OCI-M1 (cell line): ENCODE data around the gene ESPNL.
A peak's percentile ranks its signal among the peaks of the same experiment; 100 is the strongest.
"Not testable (repeated sequence)": the region's sequence is repeated elsewhere in the genome, so short reads cannot be mapped to it uniquely, and the experiment has no call there.

ENCODE experiments used
- DNase-seq: peaks from one replicate; lab custom pipeline; 2025; lab: John Stamatoyannopoulos, UW

ESPNL gene, protein sequence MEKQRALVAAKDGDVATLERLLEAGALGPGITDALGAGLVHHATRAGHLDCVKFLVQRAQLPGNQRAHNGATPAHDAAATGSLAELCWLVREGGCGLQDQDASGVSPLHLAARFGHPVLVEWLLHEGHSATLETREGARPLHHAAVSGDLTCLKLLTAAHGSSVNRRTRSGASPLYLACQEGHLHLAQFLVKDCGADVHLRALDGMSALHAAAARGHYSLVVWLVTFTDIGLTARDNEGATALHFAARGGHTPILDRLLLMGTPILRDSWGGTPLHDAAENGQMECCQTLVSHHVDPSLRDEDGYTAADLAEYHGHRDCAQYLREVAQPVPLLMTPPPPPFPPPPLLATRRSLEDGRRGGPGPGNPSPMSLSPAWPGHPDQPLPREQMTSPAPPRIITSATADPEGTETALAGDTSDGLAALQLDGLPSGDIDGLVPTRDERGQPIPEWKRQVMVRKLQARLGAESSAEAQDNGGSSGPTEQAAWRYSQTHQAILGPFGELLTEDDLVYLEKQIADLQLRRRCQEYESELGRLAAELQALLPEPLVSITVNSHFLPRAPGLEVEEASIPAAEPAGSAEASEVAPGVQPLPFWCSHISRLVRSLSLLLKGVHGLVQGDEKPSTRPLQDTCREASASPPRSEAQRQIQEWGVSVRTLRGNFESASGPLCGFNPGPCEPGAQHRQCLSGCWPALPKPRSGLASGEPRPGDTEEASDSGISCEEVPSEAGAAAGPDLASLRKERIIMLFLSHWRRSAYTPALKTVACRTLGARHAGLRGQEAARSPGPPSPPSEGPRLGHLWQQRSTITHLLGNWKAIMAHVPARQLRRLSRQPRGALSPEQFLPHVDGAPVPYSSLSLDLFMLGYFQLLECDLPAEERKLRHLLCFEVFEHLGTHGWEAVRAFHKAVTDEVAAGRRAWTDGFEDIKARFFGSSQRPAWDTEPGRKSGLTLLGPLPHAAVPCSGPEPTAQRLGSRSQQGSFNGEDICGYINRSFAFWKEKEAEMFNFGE

DNA sequence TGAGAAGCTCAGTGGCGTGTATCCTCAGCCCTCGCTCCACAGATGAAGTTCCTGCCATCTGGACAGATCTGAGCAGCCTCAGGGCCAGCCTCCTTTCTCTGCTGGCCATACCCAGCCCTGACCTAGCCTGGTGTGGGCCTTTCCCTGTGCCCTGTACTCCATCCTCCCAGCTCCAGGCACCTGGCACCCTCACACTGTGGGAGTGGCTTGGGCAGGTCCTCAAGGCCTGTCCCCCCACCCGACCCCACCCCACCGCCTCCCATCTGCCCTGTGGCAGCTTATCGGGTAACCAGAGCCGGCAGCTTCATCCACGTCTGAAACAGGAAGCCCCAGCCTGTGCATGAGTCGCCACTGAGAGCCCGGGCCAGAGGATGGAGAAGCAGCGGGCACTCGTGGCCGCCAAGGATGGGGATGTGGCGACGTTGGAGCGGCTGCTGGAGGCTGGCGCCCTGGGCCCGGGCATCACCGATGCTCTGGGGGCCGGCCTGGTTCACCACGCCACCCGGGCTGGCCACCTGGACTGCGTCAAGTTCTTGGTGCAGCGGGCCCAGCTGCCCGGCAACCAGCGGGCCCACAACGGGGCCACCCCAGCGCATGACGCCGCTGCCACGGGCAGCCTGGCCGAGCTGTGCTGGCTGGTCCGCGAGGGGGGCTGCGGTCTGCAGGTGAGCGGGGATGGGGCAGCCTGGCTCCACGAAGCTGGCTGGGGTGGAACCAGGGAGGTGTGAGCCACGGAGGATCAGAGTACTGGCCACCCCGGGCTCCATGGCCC is at the start of gene ESPNL:
TSS of gene ESPNL (plus strand) at position 292 of the 772 bp plus-strand sequence. CDS start at position 372, 80 bp downstream.
- no peak for DNase-seq

DNA sequence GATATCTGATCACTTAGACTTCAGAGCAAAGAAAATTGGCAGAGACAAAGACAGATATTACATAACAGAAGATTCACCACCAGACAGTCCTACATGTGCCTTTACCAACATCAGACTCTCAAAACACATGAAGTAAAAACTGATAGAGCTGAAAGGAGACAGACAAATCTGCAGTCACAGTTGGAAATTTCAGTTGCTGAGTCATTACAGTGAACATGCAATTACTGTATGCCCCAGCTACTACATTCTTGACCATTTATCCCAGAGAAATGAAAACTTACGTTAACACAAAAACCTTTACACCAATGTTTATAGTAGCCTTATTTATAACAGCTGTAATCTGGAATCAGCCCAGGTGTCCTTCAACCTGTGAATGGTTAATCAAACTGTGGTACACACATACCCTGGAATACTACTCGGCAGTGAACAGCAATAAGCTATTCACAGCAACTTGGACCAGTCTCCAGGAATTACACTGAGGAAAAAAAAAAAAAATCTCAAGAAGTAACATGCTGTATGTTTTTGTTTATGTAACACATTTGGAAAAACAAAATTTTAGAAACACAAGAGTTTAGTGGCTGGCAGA is 46.9 kb upstream of the ESPNL start:
- peak; percentile 47 for DNase-seq

DNA sequence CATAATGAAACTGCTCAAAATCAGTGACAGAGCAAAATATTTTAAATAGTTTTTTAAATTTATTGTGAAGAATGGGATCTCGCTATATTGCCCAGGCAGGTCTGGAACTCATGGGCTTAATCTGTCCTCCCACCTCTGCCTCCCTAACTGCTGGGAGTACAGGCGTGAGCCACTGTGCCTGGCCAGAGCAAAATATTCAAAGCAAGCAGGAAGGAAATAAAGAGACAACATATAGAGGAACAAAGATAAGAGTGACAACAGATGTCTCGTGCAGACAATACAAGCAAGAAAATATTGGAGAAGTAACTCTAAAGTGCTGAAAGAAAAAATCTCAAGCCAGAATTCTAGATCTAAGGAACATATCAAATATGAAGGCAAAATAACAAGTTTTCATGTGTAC is 44.3 kb upstream of the ESPNL start:
- DNase-seq: peak; percentile 13

DNA sequence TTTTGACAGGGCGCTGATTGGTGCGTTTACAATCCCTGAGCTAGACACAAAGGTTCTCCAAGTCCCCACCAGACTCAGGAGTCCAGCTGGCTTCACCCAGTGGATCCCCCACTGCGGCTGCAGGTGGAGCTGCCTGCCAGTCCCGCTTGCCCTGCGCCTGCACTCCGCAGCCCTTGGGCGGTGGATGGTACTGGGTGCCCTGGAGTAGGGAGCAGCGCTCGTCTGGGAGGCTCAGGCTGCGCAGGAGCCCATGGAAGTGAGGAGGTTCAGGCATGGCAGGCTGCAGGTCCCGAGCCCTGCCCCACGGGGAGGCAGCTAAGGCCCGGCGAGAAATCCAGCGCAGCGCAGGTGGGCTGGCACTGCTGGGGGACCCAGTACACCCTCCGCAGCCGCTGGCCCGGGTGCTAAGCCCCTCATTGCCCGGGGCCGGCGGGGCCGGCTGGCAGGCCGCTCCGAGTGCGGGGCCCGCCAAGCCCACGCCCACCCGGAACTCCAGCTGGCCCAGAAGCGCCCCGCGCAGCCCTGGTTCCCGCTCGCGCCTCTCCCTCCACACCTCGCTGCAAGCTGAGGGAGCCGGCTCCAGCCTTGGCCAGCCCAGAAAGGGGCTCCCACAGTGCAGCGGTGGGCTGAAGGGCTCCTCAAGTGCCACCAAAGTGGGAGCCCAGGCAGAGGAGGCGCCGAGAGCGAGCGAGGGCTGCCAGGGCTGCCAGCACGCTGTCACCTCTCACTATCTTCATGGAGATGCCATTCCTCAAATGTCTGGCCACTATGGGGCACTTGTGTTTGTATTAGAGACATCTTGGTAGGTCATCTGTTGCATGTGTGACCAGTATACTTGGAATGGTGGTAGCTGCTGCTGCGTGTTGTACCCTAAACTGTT is 42.2 kb upstream of the ESPNL start:
- DNase-seq: not testable (repeated sequence)

DNA sequence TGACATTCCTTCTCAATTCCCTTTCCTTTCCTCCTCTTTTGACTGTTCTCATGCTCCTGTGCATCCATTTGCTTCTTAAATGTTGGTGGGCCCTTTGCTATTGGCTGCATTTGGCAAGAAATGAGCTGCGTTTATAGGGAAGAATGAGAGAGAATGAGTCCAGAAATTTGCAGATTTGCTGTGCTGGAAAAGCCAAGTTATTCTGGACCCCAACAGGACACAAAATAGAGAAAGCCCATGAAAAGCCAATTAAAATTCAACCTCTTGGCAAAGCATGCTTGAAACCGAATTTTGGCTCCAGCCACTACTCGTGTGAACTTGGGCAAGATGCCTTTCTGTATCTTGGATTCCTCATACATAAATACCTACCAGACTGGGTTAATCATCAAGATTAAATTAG is 40.6 kb upstream of the ESPNL start:
- DNase-seq: no peak

DNA sequence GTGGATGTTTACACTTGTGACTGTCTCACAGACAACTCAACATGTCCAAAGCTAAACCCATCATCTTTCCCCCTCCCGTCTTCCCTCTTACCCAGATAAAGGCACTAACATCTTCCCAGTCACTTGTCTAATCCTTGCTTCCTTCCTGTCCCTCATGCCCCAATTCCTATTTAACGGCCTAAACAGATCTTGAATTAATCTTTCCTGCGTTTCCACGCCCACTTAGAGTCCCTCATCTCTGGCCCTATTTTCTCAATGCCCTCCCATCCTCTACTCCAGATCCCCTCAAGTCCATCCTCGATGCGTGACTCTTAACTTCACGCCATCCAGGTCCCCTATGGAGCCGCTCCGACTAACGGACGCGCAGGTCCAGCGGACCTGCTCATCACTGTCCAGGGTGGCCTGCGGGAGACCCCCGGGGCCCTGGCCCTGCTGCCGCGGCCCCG is 40.0 kb upstream of the ESPNL start:
- peak; percentile 67 for DNase-seq

DNA sequence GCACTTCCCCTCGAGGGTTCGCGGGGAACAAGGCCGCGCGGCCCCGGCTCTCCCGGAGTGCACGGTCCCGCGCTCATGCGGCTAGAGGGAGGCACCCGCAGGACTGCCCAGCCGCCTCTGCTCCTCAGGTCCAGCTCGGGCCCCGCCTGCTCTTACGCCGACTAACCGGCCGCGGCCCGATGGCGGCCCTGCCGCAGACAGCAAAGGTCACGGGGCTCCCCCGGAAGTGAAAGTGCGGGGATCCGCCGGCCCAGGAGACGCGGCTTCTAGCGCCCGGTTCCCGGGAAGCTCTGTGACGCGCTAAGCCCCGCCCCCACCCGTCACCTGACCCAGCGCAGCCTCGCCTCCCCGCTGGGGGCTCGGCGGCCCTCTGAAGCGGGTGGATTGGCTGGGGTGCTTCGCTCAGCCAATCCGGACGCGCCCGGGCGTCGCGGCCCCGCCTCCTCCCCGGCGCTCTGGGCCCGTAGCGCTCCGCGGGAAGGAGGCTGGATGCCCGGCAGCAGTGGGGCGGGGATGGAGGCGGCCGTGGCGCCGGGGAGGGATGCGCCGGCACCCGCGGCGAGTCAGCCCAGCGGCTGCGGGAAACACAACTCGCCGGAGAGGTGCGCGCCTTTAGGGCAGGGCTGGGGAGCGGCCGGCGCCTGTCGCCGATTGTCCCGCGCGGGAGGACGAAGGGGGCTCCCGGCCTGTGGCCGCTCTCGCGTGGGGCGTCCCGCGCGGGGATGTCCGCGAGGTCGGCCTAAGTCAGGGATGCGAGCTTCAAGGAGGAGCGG is 39.4 kb upstream of the ESPNL start, which contains the start of gene SCLY:
TSS of gene SCLY (plus strand) at position 460 of the 773 bp plus-strand sequence. CDS start at position 514, 54 bp downstream.
- peak; percentile 98 for DNase-seq

DNA sequence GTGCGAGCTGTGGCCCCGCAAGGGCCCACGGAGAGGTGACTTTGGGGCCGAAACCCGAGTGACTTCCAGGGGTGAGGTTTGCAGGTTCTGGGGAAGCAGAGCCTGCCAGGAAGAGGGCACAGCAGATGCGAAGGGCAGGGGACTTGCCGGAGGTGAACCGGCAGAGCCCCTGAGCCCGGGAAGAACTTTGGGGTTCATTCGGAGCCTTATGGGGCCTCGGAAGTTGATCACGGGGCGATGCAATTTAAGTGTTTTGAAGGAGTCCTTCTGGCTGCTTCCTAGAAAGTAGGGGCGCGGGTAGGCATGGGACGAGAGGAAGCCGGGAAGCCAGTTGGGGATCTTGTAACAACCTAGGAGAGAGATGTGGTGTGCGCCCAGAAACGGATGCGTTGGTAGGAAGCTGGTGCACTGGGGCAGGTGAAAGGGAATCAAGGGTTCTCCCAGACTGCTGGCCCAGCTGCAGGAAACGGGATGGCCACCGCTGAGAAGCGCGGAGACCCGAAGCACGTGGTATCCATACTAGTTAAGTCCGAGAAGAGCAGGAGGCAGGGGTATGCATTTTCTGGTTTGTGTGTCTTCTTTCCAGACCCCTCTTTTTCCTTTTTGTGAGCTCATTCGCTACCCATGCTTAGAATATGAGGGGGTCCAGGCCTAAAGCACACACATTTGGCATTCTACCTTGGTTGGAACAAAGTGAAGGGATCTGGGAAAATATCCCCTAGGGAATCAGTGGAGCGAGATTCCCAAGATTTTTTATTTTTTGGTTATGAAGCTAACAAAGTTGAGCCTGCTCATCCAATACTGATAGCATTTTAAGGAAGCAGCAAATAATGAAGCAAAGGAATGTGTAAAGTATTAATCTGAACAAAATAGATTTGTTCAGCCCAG is 38.6 kb upstream of the ESPNL start:
- peak; percentile 53 for DNase-seq

DNA sequence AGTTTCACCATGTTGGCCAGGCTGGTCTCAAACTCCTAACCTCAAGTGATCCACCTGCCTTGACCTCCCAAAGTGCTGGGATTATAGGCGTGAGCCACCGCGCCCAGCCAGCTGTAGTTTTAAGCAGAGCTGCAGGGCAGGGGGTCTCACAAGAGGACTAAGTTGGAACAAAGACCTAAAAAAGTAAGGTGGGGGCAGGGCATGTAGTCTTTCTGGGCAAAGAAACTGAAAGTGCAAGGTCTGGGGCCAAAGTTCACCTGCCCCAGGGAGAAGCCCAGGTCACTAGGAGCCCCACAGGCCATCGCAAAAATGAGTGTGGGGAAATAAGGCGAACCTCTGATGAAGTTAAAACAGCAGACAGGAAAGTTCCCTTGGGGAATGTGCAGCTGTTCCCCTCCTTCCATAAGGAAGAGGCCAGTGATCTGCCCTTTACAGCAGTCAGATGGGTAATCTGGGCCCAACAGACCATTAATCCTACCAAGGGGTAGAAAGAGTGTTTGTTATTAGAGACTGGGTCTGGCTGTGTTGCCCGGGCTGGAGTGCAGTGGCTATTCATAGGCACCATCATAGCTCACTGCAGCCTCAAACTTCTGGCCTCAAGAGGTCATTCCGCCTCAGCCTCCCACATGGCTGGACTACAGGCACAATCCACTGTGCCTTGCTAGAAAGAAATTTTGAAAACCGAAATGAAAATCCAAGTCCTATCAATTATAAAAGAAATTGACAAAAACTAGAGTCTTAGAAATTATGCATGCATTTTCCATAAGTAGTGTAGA is 36.5 kb upstream of the ESPNL start:
- no peak for DNase-seq

DNA sequence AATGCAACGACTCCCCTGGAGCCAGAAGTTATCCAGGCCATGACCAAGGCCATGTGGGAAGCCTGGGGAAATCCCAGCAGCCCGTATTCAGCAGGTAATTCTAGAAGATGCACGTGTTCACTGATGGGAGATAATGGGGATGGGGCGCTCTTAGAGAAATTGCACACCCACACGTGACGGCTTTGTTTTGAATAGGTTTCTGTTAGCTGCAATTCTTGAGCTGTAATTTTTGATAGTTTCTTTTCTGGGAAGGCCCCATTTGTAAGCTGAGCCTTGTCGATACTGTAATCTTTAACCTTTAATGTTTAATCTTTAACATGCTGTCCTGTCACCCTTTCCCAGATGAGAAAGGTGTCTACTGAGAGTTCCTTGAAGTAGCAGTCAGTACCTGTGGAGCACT is 35.8 kb upstream of the ESPNL start:
- no peak for DNase-seq

DNA sequence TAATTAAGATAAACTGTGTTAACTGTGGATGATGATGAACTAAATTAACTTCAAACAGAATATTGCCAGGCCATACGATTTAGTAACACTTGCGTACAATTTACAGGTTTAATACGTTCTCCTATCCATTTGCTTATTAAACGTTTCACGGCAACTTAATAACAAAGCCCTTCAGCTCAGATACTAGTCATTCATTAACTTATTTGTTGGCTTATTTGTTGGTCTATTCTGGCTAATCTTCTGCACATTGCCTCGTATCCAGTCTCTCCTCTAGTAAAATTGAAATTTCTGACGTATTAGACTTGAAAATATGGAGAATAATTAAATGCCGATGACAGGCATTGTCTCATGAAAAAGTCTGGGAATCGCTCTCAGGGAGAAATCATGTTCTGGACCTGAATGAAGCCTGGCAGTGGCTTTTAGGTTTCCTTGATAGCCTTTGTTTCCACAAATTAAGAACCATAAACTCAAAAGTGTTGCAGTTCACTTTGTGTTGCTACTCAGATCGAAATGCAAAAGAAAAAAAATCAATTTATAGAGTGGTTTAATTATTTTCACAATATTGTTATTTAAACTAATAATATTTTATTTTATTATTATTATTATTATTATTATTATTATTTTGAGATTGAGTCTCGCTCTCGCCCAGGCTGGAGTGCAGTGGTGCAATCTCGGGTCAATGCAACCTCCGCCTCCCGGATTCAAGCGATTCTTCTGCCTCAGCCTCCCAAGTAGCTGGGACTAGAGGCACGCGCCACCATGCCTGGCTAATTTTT is 34.9 kb upstream of the ESPNL start:
- DNase-seq: no peak

DNA sequence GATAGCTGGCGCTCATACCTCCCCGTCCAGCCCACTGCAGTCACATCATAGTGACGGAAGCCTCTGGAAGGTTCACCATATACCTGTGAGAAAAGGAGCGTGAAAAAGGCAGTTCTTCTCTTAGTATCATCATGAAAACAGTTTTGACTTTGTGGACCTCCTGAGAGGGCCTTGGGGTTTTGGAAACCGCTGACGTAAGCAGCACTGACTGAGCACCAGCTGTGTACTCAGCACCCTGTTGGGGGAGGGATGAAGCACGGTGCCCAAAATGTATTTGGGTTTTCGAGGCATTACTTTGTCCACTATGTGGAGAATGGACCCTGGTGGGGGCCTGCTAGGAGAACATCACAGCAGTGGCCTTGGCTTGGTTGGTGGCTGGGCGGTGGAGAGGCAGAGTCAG is 33.9 kb upstream of the ESPNL start:
- DNase-seq: no peak

DNA sequence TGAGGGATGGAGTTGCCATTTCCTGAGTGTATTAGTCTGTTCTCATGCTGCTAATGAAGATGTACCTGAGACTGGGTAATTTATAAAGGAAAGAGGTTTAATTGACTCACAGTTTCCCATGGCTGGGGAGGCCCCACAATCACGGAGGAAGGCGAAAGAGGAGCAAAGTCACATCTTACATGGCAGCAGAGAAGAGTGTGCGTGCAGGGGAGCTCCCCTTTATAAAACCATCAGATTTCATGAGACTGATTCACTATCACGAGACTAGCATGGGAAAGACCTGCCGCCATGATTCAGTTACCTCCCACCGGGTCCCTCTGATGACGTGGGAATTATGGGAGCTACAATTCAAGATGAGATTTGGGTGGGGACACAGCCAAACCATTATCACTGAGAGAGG is 33.4 kb upstream of the ESPNL start:
- DNase-seq: not testable (repeated sequence)

DNA sequence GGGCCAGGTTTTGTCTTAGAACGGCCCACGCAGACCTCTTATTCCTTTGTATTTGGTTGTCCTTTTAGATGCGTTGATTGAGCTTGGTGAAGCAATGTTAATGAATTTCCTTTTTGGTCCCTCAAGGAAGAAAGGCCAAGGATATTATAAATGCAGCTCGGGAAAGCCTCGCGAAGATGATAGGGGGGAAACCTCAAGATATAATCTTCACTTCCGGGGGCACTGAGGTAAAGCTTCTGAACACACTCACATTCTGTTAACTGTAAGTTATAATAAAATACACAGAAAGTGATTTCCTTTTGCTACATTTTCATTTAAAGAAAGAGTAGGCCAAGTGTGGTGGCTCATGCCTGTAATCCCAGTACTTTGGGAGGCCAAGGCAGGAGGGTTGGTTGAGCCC is 32.2 kb upstream of the ESPNL start:
- DNase-seq: no peak

DNA sequence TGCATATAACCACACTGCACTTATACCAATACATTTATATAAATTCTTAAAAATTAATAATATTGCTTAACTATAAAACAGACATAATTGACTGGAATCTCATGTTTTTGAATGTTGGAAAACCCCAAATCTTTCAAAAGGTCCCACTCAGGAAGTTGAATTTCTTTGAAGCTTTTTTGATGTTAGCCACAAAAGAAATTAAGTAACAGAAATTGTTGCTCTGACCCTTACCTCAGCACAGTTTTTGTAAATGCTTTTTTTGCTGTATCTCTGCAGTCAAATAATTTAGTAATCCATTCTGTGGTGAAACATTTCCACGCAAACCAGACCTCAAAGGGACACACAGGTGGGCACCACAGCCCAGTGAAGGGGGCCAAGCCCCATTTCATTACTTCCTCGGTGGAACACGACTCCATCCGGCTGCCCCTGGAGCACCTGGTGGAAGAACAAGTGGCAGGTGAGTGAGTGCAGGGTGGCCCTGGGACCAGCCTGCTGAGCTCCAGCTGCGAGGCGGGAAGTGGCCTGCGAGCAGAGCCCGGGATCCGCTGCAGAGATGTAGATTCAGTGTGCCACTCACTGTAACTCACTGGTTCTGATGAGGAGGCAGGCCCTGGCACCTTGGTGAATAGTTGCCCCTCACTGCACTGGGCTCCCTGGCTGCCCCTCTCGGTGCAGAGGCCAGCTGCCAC is 31.0 kb upstream of the ESPNL start:
- no peak for DNase-seq

DNA sequence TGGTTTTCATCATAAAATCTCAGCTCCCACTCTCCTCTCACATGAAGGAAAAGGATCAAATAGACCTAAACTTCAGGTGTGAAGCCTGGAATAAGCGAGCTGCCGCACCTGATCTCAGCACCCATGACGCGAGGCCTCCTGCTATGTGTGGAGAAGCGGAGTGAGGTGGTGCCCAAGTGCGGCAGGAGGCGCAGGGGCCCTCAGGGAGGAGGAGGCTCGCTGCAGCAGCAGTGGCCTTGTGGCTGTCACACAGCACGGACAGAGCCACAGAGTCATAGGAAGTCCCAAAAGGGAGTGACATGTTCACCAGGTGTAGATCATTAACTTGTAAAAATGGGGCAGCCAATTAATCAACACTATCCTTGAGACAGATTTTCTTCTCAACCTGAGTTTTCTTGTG is 30.3 kb upstream of the ESPNL start:
- DNase-seq: no peak
